ENCODE data around the gene NEDD4L.
"Not testable (repeated sequence)": the region's sequence is repeated elsewhere in the genome, so short reads cannot be mapped to it uniquely, and the experiment has no call there.

The NEDD4L gene

GRCh38 chr18:58043491-58044369 lies at the start of gene NEDD4L:
Gene NEDD4L (plus strand): TSS chr18:58044226. CDS start chr18:58044661, 435 bp downstream.
- Histone ChIP-seq H3K36me3 (ENCODE audit: control insufficient read depth, insufficient read depth, low read length) (no peaks in the 10 kb centered on the region), H3K9me3 (ENCODE audit: control insufficient read depth, low read length) (no peaks in the 10 kb centered on the region), H3K4me3 (ENCODE audit: low read length) (peak within 1 kb of the TSS; percentile 86), H3K27me3 (ENCODE audit: control insufficient read depth, insufficient read depth, low read length) (no peaks in the 10 kb centered on the region), H3K4me1 (ENCODE audit: control insufficient read depth, insufficient read depth, low read length) (peaks cover 23% of the 10 kb centered on the region), H3K9ac (ENCODE audit: low read length) (peak within 1 kb of the TSS; percentile 73)

GRCh38 chr18:57995331-57995730 lies 48.7 kb upstream of the NEDD4L start:
- no peak overlapping the region for H3K4me3 ChIP-seq (ENCODE audit: low read length)
- H3K27me3 ChIP-seq (ENCODE audit: control insufficient read depth, insufficient read depth, low read length): no peaks in the 10 kb centered on the region
- no peaks in the 10 kb centered on the region for H3K36me3 ChIP-seq (ENCODE audit: control insufficient read depth, insufficient read depth, low read length)
- no peaks in the 10 kb centered on the region for H3K4me1 ChIP-seq (ENCODE audit: control insufficient read depth, insufficient read depth, low read length)
- H3K9me3 ChIP-seq (ENCODE audit: control insufficient read depth, low read length): no peaks in the 10 kb centered on the region
- H3K9ac ChIP-seq (ENCODE audit: low read length): no peak overlapping the region

- H3K9ac ChIP-seq (ENCODE audit: low read length); H3K4me3 ChIP-seq (ENCODE audit: low read length); H3K36me3 ChIP-seq (ENCODE audit: control insufficient read depth, insufficient read depth, low read length); H3K9me3 ChIP-seq (ENCODE audit: control insufficient read depth, low read length); H3K27me3 ChIP-seq (ENCODE audit: control insufficient read depth, insufficient read depth, low read length); H3K4me1 ChIP-seq (ENCODE audit: control insufficient read depth, insufficient read depth, low read length): not testable (repeated sequence)
Measured at GRCh38 chr18:57996894-57997293, 47.1 kb upstream of the NEDD4L start.

GRCh38 chr18:57997820-57998219 lies 46.2 kb upstream of the NEDD4L start:
- Histone ChIP-seq H3K36me3 (ENCODE audit: control insufficient read depth, insufficient read depth, low read length) (no peaks in the 10 kb centered on the region), H3K4me3 (ENCODE audit: low read length) (no peak overlapping the region), H3K9ac (ENCODE audit: low read length) (no peak overlapping the region), H3K4me1 (ENCODE audit: control insufficient read depth, insufficient read depth, low read length) (no peaks in the 10 kb centered on the region), H3K9me3 (ENCODE audit: control insufficient read depth, low read length) (no peaks in the 10 kb centered on the region), H3K27me3 (ENCODE audit: control insufficient read depth, insufficient read depth, low read length) (no peaks in the 10 kb centered on the region)

GRCh38 chr18:57998461-57998860 lies 45.6 kb upstream of the NEDD4L start:
- no peak overlapping the region for H3K4me3 ChIP-seq (ENCODE audit: low read length)
- H3K9ac ChIP-seq (ENCODE audit: low read length): no peak overlapping the region
- no peaks in the 10 kb centered on the region for H3K36me3 ChIP-seq (ENCODE audit: control insufficient read depth, insufficient read depth, low read length)
- no peaks in the 10 kb centered on the region for H3K9me3 ChIP-seq (ENCODE audit: control insufficient read depth, low read length)
- no peaks in the 10 kb centered on the region for H3K27me3 ChIP-seq (ENCODE audit: control insufficient read depth, insufficient read depth, low read length)
- H3K4me1 ChIP-seq (ENCODE audit: control insufficient read depth, insufficient read depth, low read length): no peaks in the 10 kb centered on the region

- Histone ChIP-seq H3K9ac (ENCODE audit: low read length) (no peak overlapping the region), H3K4me1 (ENCODE audit: control insufficient read depth, insufficient read depth, low read length) (peaks cover 8% of the 10 kb centered on the region), H3K27me3 (ENCODE audit: control insufficient read depth, insufficient read depth, low read length) (no peaks in the 10 kb centered on the region), H3K36me3 (ENCODE audit: control insufficient read depth, insufficient read depth, low read length) (no peaks in the 10 kb centered on the region), H3K9me3 (ENCODE audit: control insufficient read depth, low read length) (no peaks in the 10 kb centered on the region), H3K4me3 (ENCODE audit: low read length) (no peak overlapping the region)
Measured at GRCh38 chr18:58004317-58004716, 39.7 kb upstream of the NEDD4L start.

GRCh38 chr18:58005011-58005410 lies 39.0 kb upstream of the NEDD4L start:
- no peak overlapping the region for H3K4me3 ChIP-seq (ENCODE audit: low read length)
- H3K27me3 ChIP-seq (ENCODE audit: control insufficient read depth, insufficient read depth, low read length): no peaks in the 10 kb centered on the region

GRCh38 chr18:58005885-58006523 lies 38.0 kb upstream of the NEDD4L start:
- Histone ChIP-seq H3K9ac (ENCODE audit: low read length) (no peak overlapping the region), H3K4me3 (ENCODE audit: low read length) (no peak overlapping the region), H3K4me1 (ENCODE audit: control insufficient read depth, insufficient read depth, low read length) (peaks cover 8% of the 10 kb centered on the region)

More at GRCh38 chr18:58005011-58005410, 39.0 kb upstream of the NEDD4L start:
- Histone ChIP-seq H3K9ac (ENCODE audit: low read length) (no peak overlapping the region), H3K9me3 (ENCODE audit: control insufficient read depth, low read length) (no peaks in the 10 kb centered on the region), H3K4me1 (ENCODE audit: control insufficient read depth, insufficient read depth, low read length) (peaks cover 8% of the 10 kb centered on the region), H3K36me3 (ENCODE audit: control insufficient read depth, insufficient read depth, low read length) (no peaks in the 10 kb centered on the region)

GRCh38 chr18:58009166-58009565 lies 34.9 kb upstream of the NEDD4L start:
- no peaks in the 10 kb centered on the region for H3K36me3 ChIP-seq (ENCODE audit: control insufficient read depth, insufficient read depth, low read length)
- no peak overlapping the region for H3K4me3 ChIP-seq (ENCODE audit: low read length)
- H3K27me3 ChIP-seq (ENCODE audit: control insufficient read depth, insufficient read depth, low read length): no peaks in the 10 kb centered on the region
- H3K9ac ChIP-seq (ENCODE audit: low read length): no peak overlapping the region
- H3K9me3 ChIP-seq (ENCODE audit: control insufficient read depth, low read length): no peaks in the 10 kb centered on the region
- peaks cover 20% of the 10 kb centered on the region for H3K4me1 ChIP-seq (ENCODE audit: control insufficient read depth, insufficient read depth, low read length)

More at GRCh38 chr18:58005885-58006523, 38.0 kb upstream of the NEDD4L start:
- no peaks in the 10 kb centered on the region for H3K9me3 ChIP-seq (ENCODE audit: control insufficient read depth, low read length)
- no peaks in the 10 kb centered on the region for H3K27me3 ChIP-seq (ENCODE audit: control insufficient read depth, insufficient read depth, low read length)
- H3K36me3 ChIP-seq (ENCODE audit: control insufficient read depth, insufficient read depth, low read length): no peaks in the 10 kb centered on the region

GRCh38 chr18:58010265-58010664 lies 33.8 kb upstream of the NEDD4L start:
- H3K9me3 ChIP-seq (ENCODE audit: control insufficient read depth, low read length): no peaks in the 10 kb centered on the region
- peaks cover 19% of the 10 kb centered on the region for H3K4me1 ChIP-seq (ENCODE audit: control insufficient read depth, insufficient read depth, low read length)
- no peak overlapping the region for H3K9ac ChIP-seq (ENCODE audit: low read length)
- H3K4me3 ChIP-seq (ENCODE audit: low read length): no peak overlapping the region
- H3K27me3 ChIP-seq (ENCODE audit: control insufficient read depth, insufficient read depth, low read length): no peaks in the 10 kb centered on the region
- H3K36me3 ChIP-seq (ENCODE audit: control insufficient read depth, insufficient read depth, low read length): no peaks in the 10 kb centered on the region

- H3K9ac ChIP-seq (ENCODE audit: low read length): no peak overlapping the region
- H3K4me1 ChIP-seq (ENCODE audit: control insufficient read depth, insufficient read depth, low read length): peaks cover 25% of the 10 kb centered on the region
- no peaks in the 10 kb centered on the region for H3K9me3 ChIP-seq (ENCODE audit: control insufficient read depth, low read length)
- H3K36me3 ChIP-seq (ENCODE audit: control insufficient read depth, insufficient read depth, low read length): no peaks in the 10 kb centered on the region
- H3K4me3 ChIP-seq (ENCODE audit: low read length): no peak overlapping the region
- H3K27me3 ChIP-seq (ENCODE audit: control insufficient read depth, insufficient read depth, low read length): no peaks in the 10 kb centered on the region
Measured at GRCh38 chr18:58012356-58012755, 31.7 kb upstream of the NEDD4L start.
